GM12892 (cell line): ENCODE results near the gene LDLRAD3.

Source experiments
- POLR2A ChIP-seq: IDR thresholded peaks from 2 replicates; pipeline ENCODE4 v1.6.1; 2011; ENCODE audit warnings: low read depth, low read length, control low read depth
- POLR2AphosphoS5 ChIP-seq: IDR thresholded peaks from 2 replicates; pipeline ENCODE4 v1.6.1; 2011; ENCODE audit warnings: low read depth, low read length, control low read depth
- TAF1 ChIP-seq: IDR thresholded peaks from 2 replicates; pipeline ENCODE4 v1.6.1; 2011; ENCODE audit warnings: low read depth, mild to moderate bottlenecking, control low read depth, low read length, borderline replicate concordance

GRCh38 chr11:35981581-35981980, 37.7 kb downstream of the LDLRAD3 start:
- no peak for TF ChIP-seq POLR2A
- TF ChIP-seq TAF1: no peak
- TF ChIP-seq POLR2AphosphoS5: no peak
